ACHN (cell line): Measurements from ENCODE around the gene OSGEP.

Experiments
- DNase-seq: peaks from one replicate; pipeline ENCODE4 v3.0.0-alpha.2; 2015
- in situ Hi-C: cut with HindIII; loops from 2 replicates; pipeline ENCODE4 v1.10.0; 2017; ENCODE audit warnings: low sequenced_read_pairs, low pct_ligation_motif_present, low pct_unique_long_range_greater_than_20kb

The OSGEP gene

DNA sequence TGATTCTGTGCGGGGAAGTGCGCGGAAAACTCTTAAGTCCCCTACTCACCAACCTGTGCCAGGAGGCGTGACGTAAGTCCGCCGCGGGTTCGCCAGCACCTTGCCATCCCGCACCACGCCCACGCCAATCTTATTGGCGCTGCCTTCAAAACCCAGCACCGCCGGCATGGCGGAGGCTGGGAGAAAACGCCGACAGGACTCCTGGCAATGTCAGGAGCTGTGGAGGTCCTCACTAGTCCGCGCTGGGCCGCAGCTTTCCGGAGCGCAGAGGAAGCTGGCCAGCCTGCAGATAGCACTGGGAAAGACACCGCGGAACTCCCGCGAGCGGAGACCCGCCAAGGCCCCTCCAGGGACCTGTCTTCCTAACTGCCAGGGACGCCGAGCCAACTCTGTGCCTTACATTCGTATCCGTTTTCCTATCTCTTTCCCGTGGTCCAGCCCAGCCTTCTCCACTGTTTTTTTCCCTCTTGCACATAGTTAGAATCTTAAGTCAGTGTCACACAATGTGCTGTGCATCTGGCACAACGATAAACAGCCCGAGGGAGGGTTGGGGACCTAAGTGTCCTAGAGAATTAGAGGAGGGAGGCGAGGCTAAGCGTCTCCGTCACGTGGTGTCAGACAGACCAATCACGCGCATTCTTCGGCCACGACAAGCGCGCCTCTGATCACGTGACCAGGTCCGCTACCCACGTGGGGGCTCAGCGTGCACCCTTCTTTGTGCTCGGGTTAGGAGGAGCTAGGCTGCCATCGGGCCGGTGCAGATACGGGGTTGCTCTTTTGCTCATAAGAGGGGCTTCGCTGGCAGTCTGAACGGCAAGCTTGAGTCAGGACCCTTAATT, at the start of gene OSGEP, which contains the start of gene APEX1:
Gene OSGEP, minus strand, starts transcription at position 297 of the 839 bp plus-strand sequence. Its CDS starts 129 bp downstream, at position 168.
Gene APEX1, plus strand, starts transcription at position 711 of the 839 bp plus-strand sequence. CDS start 420 bp downstream, outside the sequence.
- in situ Hi-C loops: no loop called here
- DNase-seq: peak; percentile 97

DNA sequence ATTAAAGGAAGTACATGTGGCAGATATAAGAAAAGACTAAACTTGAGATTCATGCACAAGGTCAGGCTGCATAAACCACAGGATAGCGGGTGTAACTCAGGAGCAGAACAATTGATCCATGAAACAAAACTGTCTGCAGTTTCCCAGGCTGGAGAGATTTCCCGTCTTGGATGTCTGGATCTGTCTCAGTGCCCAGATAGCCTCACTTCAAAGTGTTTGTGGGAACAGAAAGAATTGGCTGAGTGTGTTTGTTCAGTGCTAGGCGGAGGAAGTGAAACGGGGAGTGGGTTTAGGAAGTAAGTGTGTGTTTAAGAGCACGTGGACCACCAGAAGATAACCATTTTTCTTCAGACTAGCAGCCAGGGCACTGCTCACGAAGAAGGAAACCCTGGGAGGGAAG, 49.3 kb upstream of the OSGEP start:
- in situ Hi-C loops: no loop called here
- no peak for DNase-seq

DNA sequence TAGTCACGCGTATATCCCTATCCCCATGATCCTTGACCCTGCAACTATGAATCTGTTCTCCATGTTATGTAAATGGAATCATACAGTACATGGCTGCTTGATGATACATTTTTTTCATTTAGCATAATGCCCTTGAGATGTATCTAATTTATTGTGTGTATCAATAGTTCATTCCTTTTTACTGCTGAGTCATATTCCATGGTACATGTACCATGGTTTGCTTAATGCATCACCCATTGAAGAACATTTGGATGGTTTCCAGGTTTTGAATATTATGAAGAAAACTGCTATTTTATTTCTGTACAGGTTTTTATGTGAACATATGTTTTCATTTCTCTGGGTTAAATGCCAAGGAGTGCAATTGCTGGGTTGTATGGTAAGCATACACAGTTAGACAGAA, 46.7 kb upstream of the OSGEP start:
- DNase-seq: no peak

DNA sequence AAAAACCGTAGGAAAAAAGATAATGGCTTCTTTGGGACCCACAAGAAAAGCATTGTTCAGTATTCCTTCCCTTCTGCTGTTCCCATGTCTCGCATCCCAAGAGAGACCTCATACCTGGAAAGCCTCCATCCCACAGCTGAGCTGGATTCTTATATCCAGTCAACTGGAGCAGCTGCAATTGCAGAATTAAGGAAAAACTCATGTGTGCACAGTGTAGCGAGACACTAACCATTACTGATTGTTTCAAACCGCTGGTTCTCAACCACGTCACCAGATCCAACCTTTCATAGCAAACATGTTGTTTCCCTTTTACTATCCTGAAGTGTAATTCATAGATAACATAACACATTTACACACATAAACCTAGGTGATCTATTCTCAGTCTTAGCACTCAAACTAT, 45.3 kb upstream of the OSGEP start:
- in situ Hi-C loops: no loop called here
- DNase-seq: no peak

More for the DNA sequence above, 46.7 kb upstream of the OSGEP start:
- in situ Hi-C loops: no loop called here

DNA sequence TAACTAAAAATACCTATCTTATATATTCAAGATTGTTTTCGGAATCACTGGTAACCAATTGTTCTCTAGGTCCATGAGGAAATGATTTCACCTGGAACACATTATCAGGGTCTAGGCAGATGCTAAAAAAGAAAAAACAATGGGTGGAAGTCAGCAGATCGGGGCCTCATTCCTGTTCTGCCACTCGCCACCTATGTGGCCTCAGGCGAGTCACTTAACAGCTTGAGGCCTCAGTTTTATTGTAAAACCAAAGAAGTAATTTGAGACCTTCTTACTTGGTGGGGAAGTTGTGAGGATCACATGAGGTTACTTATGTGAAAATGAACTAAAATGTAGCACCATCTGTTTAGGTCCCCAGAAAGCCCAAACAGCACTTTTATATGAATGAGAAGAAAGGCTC, 44.5 kb upstream of the OSGEP start:
- no peak for DNase-seq
- in situ Hi-C loops: no loop called here

DNA sequence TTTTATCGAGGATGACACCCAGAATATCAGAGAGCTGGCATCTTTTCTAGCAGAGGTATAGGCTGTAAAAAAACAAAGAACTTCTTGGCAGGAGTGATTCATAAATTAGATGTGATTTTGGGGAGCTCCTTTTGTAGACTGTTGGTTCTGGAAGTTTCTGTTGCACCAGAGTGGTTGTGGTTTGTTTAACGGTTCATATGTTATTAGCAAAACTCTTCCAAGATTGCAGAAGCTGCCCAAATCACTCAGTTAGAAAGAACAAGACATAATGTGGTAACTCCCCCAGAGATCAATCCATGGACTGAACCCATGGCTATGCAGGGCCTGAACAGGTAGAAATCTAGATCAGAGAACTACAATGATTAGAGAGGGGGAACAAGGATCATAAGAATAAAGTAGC, 44.0 kb upstream of the OSGEP start:
- DNase-seq: no peak
- in situ Hi-C loops: no loop called here

DNA sequence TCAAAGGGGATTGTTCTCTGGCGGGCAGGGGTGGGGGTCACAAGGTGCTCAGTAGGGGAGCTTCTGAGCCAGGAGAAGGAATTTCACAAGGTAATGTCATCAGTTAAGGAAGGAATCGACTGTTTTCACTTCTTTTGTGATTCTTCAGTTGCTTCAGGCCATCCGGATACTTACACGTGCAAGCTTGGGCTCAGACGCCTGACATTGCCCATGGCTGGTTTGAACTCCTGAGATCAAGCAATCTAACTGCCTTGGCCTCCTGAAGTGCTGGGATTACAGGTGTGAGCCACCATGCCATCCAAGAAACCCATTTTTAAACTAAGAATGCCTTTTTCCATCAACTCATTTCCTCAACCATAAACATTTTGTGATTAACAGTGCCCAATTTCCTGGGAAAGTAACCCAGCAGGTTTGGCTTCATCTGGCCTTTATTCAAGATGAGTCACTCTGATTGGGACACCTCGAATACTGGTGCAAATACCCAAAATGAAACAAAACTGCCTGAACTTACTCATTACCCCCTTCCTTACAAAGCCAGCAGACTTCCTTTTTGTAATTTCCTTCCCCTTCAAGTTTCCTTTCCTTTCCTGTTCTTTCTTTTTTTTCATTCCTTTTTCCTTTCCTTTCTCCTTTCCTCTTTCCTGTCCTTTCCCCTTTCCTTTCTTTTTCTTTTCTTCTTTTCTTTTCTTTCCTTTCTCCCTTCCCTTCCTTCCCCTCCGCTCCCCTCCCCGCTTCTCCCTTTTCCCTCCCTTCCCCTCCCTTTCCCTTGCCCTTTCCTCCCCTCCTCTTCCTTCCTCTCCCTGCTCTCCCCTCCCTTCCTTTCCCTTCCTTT, 40.5 kb upstream of the OSGEP start:
- no peak for DNase-seq
- in situ Hi-C loops: no loop called here

DNA sequence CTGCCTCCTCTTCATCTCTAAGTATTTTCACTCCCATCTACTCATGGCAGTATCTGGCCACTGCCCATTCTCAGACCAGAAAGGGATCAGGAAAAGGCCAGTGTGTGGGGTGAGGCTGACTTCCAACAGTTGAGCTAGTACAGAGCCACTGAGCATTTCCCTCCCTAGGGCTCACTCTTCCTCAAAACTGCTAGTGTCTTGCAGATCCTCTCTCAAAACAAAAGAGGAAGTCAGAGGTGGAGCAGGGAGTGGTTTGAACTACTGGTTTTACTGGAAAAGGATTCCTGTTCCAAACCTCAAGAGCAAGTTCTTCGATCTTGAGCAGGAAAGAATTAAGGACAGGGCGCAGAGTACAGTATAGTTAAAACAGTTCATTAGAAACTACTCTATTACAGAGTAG, 39.0 kb upstream of the OSGEP start:
- no peak for DNase-seq
- in situ Hi-C loops: no loop called here

DNA sequence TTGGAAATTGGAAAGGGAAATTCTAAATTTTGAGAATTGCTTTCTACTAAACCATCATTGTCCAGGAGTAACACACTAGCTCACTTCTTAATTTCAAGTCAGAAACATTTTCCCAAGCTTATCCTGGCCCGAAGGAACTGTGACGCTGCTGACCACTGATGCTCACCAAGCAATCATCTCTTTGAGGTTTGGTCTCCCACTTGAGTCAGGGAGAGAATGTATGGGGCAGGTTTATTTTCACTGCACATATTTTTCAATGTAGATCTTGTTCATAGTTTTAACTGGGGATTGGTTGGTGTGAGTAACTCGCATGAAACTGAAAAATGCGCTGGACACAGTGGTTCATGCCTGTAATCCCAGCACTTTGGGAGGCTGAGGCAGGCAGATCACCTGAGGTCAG, 37.9 kb upstream of the OSGEP start:
- DNase-seq: no peak
- in situ Hi-C loops: no loop called here

DNA sequence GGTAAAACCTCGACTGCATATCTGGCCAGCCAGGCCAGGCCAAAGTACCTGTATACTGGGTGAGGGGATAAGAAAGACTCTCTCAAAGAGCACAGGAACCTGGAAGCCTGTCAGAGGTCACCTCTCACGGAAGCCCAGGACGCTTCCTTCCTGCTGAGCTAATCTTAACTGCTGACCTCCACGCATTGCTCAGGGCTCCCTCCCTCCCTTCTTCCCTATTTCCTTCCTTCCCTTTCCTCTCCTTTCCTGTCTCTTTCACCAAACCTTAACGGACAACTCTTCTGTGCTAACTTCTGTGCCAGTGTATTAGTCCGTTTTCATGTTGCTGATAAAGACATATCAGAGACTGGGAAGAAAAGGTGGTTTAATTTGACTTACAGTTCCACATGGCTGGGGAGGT, 36.0 kb upstream of the OSGEP start:
- in situ Hi-C loops: no loop called here
- no peak for DNase-seq

DNA sequence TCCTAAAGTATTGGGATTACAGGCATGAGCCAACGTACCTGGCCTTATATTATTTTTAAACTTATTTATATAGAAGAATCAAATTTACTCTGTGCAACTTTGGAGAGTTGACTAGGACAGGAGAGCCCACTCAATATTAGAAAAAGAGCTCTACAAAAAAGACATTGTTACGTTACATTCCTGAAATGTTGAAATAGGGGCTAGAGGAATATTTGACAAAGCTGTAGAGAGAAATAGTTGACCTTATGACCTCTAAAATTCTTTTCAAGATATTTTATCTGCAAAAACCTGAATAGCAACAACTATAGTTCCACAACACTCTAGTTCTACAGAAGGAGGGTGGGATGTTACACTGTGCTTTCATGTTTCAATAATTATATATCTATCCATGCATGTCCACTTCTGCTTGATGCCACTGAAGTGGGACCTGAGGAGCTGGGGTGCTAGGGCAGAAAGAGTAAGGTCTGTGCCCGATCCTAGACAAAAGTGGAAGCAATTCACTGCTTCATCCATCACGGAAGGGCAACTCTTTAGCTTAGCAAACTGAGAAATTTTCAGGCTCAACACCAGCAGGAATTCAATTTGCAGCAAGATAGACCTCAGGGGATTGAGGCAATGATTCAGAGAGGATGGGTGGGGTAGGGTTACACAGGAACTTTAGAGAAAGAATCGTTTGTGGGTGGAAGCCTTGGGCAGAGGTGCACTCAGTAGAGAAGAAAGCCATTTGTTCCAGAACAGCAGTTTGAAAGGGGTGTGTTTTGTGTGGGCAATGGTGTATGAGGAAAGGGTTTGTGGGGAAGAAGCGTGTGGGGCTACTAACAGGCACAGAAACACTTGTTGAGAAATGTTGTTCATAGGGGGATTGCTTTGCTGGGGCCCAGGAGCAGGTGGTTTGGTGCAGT, 34.7 kb upstream of the OSGEP start:
- in situ Hi-C loops: no loop called here
- DNase-seq: no peak

DNA sequence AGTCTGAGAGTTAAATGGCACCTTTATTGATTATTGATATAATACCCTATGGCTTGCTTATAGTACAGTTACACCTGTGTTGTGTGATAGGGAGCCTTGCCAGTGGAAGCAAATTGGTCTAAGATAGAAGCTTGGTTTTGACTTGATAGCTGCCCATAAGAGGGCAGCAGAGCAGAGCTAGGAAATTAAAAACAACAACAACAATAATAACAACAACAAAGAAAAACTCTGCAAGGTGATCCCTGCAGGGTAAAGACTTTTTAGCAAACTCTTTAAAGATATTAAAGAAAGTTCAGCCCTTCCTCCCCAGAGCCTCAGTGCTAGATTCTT, 32.7 kb upstream of the OSGEP start:
- in situ Hi-C loops: no loop called here
- no peak for DNase-seq

DNA sequence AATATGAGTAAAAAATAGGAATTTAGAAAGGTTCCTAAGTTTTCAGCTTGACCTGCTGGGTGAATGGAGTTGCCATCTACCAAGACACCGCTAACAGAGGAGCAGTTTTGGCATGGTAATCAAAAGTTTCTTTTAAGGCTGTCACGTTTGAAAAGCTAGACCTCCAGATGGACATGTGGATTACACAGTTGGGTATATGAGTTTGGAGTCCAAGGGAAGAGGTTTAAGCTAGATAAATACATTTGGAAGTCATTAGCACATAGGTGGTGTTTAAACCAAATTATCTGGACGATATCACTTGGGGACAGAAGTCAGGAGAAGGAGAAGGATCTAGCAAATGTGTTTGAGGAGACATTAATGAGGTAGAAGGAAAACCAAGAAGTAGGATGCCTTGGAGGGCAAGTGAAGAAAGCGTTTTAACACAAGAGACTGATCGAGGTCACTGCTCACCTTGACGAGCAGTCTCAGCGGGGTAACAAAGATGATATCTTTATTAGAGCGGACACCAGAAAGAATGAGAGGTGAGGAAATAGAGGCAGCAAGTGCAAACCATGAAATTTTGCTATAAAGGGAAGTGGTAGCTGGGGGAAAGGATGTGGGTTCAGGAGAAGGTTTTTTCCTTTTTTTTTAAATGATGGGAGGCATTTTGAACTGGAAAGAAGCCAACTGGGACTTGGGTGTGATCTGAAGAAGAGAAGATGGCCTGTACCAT, 32.2 kb upstream of the OSGEP start:
- no peak for DNase-seq
- in situ Hi-C loops: no loop called here

DNA sequence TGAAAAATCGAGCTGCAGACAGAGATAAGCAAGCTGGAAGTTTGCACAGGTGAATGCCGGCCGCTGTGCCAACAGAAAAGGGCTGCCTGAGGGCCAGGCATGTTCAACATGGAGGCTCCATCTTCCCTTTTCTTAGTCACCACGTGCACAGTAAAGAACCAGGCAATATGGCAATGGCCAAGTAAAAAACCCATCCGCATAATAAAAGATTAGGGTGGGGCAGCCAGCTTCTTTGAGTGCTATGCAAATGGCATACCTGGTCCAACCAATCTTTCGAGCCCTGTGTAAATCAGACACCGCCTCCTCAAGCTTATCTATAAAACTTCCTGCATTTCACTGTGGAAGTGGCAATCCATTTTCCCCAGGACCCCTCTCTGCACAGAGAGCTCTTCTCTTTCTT, 31.3 kb upstream of the OSGEP start:
- in situ Hi-C loops: no loop called here
- DNase-seq: no peak

DNA sequence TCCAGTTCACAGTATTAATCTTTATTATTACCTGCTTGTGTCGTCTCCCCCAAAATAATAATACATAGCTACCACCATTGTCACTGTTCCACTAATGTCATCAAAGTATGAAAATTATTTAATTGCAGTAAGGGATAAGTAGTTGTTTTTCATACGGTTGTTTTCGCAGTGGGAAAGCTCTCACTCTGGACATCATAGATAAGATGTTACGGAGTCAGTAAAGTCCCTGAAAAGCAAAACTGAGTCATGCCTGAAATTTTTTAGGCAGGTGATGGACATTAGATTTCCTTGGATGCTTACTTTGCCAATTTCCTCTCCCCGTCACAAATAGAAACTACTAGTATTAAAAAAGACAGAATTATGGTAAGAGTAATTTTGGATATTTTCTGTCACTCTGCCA, 27.8 kb upstream of the OSGEP start:
- in situ Hi-C loops: no loop called here

DNA sequence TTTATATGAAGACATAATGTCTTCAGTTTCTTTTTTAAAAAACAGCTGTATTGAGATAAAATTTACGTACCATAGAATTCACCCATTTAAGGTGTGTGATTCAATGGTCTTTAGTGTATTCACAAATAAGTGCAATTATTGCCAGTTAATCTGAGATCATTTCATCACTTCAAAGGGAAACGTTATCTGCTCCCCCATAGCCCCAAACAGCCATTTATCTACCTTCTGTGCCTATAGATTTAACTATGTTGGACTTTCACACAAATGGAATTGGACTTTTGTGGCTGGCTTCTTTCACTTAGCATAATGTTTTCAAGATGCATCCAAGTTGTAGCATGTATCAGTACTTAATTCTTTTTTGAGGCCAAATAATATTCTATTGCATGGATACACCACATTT, 24.3 kb upstream of the OSGEP start:
- no peak for DNase-seq
- in situ Hi-C loops: no loop called here

More for the DNA sequence above, 27.8 kb upstream of the OSGEP start:
- no peak for DNase-seq

DNA sequence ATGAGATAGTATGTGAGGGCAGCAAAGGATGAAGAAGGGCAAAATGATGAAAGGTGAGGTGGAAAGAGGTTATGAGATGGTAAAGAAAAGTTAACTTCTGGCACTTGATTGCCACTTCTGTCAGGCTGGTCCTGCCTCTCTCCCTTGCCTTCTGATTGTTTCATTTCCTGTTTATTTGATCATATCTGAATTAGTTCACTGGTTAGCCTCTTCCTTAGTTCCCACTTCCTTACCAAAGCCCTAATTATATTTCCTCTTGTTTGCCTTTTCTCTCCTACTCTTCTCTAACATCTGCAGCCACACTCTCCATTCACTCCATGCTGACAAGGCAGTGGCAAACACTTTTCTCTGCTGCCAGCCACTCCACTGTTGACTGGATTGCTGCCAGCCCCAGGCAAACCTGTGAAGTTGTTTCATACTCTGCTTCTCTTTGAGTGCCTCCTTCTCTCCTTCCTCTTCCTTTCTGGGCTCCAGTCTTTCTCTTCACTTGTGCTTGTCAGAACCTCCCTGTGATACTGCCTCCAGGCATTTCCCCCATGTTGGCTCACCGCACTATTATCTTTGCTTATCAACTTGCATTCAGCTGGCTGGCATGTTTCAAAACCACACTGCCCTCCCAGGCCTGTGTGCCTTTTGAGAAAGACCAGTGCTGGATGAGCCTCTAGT, 22.7 kb upstream of the OSGEP start:
- in situ Hi-C loops: no loop called here
- no peak for DNase-seq

DNA sequence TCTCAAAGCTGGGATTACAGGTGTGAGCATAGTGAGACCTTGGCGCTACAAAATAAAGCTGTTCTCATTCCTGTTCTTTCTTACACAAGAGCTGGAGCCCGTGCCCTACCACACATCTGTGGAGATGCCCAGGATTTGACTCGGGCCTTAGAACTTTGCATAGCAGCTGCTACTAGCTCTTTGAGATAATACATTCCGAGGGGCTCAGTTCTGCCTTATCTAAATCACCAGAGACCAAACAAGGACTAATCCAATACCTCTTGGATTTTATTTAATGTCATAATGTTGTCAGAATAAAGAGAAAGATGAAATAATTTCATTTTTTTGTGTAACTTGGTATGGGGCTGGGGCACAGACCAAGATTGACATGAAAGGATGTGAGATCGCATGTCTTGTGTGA, 22.2 kb upstream of the OSGEP start:
- no peak for DNase-seq

More for the DNA sequence above, 22.2 kb upstream of the OSGEP start:
- in situ Hi-C loops: no loop called here
